PC-3 (cell line): ENCODE results near the gene AIG1. TPM values are rescaled to one million over a fixed set of nuclear protein-coding genes. Genes with fewer than 3 reads are reported as not detected.
A peak's percentile ranks its signal among the peaks of the same experiment; 100 is the strongest.

Experiments used
- ATAC-seq: fragments of 200-7000 bp; cut with Tn5 transposase; 2 replicates; pipeline ENCODE4 v1.9.1; 2020; ENCODE audit warnings: mild to moderate bottlenecking, moderate library complexity
- BruUV-seq: library from RNA; stranded (reverse); fragments of 400-500 nt; replicated peaks from 2 replicates; lab custom pipeline; 2021; lab: Mats Ljungman, UMichigan
- CTCF ChIA-PET: fragments of 300-600 bp; sonication (Branson Sonifier 250); formaldehyde crosslinking; loops from one replicate; lab custom pipeline; 2022; ENCODE audit warnings: antibody characterized with exemption; lab: Charles Lee
- POLR2A ChIA-PET: fragments of 300-600 bp; sonication (Branson Sonifier 250); formaldehyde crosslinking; loops from one replicate; lab custom pipeline; 2022; ENCODE audit warnings: antibody characterized with exemption; ENCODE audit not compliant: unreplicated experiment; lab: Charles Lee
- DNase-seq: peaks from one replicate; pipeline ENCODE4 v3.0.0-alpha.2; 2015
- H2AFZ ChIP-seq: fragments of 300-600 bp; sonication (generic); 2 replicates; pipeline ENCODE4 v1.6.0; 2016; ENCODE audit warnings: antibody characterized with exemption, low read length
- H3F3A ChIP-seq: fragments of 300-600 bp; sonication (generic); one replicate; pipeline ENCODE4 v1.6.0; 2017; ENCODE audit warnings: antibody characterized with exemption, low read length, control low read depth, mild to moderate bottlenecking; ENCODE audit not compliant: unreplicated experiment
- H3K27ac ChIP-seq: fragments of 300-600 bp; sonication (generic); 2 replicates; pipeline ENCODE4 v1.5.1; 2016; ENCODE audit warnings: mild to moderate bottlenecking, low read length
- H3K27me3 ChIP-seq: fragments of 300-600 bp; sonication (generic); 2 replicates; pipeline ENCODE4 v1.6.1; 2016; ENCODE audit warnings: low read length, mixed read lengths
- H3K36me3 ChIP-seq: fragments of 300-600 bp; sonication (generic); 2 replicates; pipeline ENCODE4 v1.6.1; 2016; ENCODE audit warnings: low read depth, mixed run types, low read length, mixed read lengths
- H3K4me1 ChIP-seq: fragments of 300-600 bp; sonication (generic); 2 replicates; pipeline ENCODE4 v1.5.1; 2016; ENCODE audit warnings: low read length; ENCODE audit not compliant: insufficient read depth
- H3K4me2 ChIP-seq: fragments of 300-600 bp; sonication (generic); 2 replicates; pipeline ENCODE4 v1.6.0; 2016; ENCODE audit warnings: low read length
- H3K4me3 ChIP-seq: fragments of 300-600 bp; sonication (generic); 2 replicates; pipeline ENCODE4 v1.5.1; 2016; ENCODE audit warnings: mild to moderate bottlenecking, low read length, mixed read lengths
- H3K79me2 ChIP-seq: fragments of 300-600 bp; sonication (generic); 2 replicates; pipeline ENCODE4 v1.6.1; 2017; ENCODE audit warnings: low read length, mixed read lengths
- H3K9ac ChIP-seq: fragments of 300-600 bp; sonication (generic); 2 replicates; pipeline ENCODE4 v1.6.0; 2016; ENCODE audit warnings: mild to moderate bottlenecking, low read length
- H3K9me2 ChIP-seq: fragments of 300-600 bp; sonication (generic); replicated peaks from 2 replicates; pipeline ENCODE4 v1.6.1; 2016; ENCODE audit warnings: mixed run types, low read length, mixed read lengths
- H3K9me3 ChIP-seq: fragments of 300-600 bp; sonication (generic); 2 replicates; pipeline ENCODE4 v1.6.1; 2016; ENCODE audit warnings: low read length, mixed read lengths
- H4K20me1 ChIP-seq: fragments of 300-600 bp; sonication (generic); 2 replicates; pipeline ENCODE4 v1.6.1; 2016; ENCODE audit warnings: low read length, mixed read lengths
- EZH2 ChIP-seq: fragments of 300-600 bp; sonication (generic); IDR thresholded peaks from one replicate; pipeline ENCODE4 v1.6.1; 2017; ENCODE audit warnings: antibody characterized with exemption, mild to moderate bottlenecking, low read length; ENCODE audit not compliant: unreplicated experiment
- EZH2phosphoT487 ChIP-seq: fragments of 300-600 bp; sonication (generic); IDR thresholded peaks from 2 replicates; pipeline ENCODE4 v1.6.1; 2018; ENCODE audit warnings: mild to moderate bottlenecking, antibody characterized with exemption, low read length, borderline replicate concordance
- intact Hi-C: fragments of 100-400 bp; cut with micrococcal nuclease; formaldehyde crosslinking; loops from 2 replicates; pipeline ENCODE4 v1.9.0; 2023
- total RNA-seq: library from RNA; depleted of rRNA; stranded (reverse); fragments of >200 nt; gene quantifications from 2 replicates; pipeline ENCODE4 v1.2.3, GENCODE V29; 2014
- TF ChIP-seq, protein P1 (sequence below): fragments of 300-600 bp; sonication (generic); conservative IDR thresholded peaks from 2 replicates; pipeline ENCODE4 v1.5.1; 2017; ENCODE audit warnings: antibody characterized with exemption, low read depth, mild to moderate bottlenecking, low read length

Gene AIG1
- total RNA-seq, 1 experiment from 2014 or later: 32.7 TPM

- Histone ChIP-seq H3K4me2 (no peak overlapping the region), H3K36me3 (no peaks in the 10 kb centered on the region), H3K9me2 (no peaks in the 10 kb centered on the region), H2AFZ (no peak overlapping the region), H3F3A (no peaks in the 10 kb centered on the region), H3K9ac (no peak overlapping the region), H3K27ac (peak overlapping the region; percentile 50), H3K27me3 (no peaks in the 10 kb centered on the region), H3K4me3 (no peak overlapping the region), H3K79me2 (no peaks in the 10 kb centered on the region), H4K20me1 (no peaks in the 10 kb centered on the region), H3K9me3 (no peaks in the 10 kb centered on the region), H3K4me1 (peaks cover 20% of the 10 kb centered on the region)
- TF ChIP-seq EZH2phosphoT487 (no peak), EZH2 (no peak)
- TF ChIP-seq, protein P1, sequence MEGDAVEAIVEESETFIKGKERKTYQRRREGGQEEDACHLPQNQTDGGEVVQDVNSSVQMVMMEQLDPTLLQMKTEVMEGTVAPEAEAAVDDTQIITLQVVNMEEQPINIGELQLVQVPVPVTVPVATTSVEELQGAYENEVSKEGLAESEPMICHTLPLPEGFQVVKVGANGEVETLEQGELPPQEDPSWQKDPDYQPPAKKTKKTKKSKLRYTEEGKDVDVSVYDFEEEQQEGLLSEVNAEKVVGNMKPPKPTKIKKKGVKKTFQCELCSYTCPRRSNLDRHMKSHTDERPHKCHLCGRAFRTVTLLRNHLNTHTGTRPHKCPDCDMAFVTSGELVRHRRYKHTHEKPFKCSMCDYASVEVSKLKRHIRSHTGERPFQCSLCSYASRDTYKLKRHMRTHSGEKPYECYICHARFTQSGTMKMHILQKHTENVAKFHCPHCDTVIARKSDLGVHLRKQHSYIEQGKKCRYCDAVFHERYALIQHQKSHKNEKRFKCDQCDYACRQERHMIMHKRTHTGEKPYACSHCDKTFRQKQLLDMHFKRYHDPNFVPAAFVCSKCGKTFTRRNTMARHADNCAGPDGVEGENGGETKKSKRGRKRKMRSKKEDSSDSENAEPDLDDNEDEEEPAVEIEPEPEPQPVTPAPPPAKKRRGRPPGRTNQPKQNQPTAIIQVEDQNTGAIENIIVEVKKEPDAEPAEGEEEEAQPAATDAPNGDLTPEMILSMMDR: no peak
- ATAC-seq: peak; percentile 86
- peak; percentile 44 for DNase-seq
- BruUV-seq: no TSS peak
- ChIA-PET POLR2A (interaction anchor here (0.6 kb wide), 2 partner anchors 147 to 291 kb away, joined by 3 read pairs; no protein-coding TSS in a partner anchor), CTCF (no interaction called here)
- intact Hi-C loops: loop anchor here (10.0 kb wide), 1 partner anchor 99 kb away; no protein-coding TSS in a partner anchor
Measured at GRCh38 chr6:143236151-143236798, 175.6 kb downstream of the AIG1 start.

DNA sequence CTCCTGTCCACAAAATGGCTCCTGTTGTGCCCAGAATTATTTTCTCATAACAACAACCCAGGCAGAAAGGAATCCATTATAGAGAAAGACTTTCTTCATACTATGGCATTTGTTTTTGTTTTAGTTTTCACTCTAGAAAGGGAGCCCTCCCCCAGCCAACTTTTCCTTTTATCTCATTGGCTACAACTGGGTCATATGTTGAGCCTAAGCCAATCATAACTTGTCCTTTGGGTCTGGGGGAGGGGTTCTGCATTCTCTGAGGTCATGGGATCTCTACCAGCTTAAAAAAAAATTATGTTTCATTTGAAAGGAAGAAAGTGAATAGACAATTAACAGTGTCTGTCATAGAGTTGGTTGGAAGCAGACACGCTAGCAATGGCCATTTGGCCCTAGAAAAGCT, 177.6 kb downstream of the AIG1 start:
- H3K36me3 ChIP-seq: no peaks in the 10 kb centered on the region
- H3K4me3 ChIP-seq: no peak overlapping the region
- ChIA-PET POLR2A (no interaction called here), CTCF (no interaction called here)
- no peak for TF ChIP-seq EZH2
- TF ChIP-seq, protein P1: no peak
- TF ChIP-seq EZH2phosphoT487: no peak
- no peak overlapping the region for H3K4me2 ChIP-seq
- H3F3A ChIP-seq: no peaks in the 10 kb centered on the region
- no peaks in the 10 kb centered on the region for H3K79me2 ChIP-seq
- ATAC-seq (no peak), DNase-seq (no peak)
- H4K20me1 ChIP-seq: no peaks in the 10 kb centered on the region
- no peak overlapping the region for H2AFZ ChIP-seq
- no peaks in the 10 kb centered on the region for H3K27me3 ChIP-seq
- intact Hi-C loops: loop anchor here (10.0 kb wide), 1 partner anchor 96 kb away; no protein-coding TSS in a partner anchor
- H3K9ac ChIP-seq: no peak overlapping the region
- H3K9me3 ChIP-seq: no peaks in the 10 kb centered on the region
- BruUV-seq: no TSS peak
- no peaks in the 10 kb centered on the region for H3K9me2 ChIP-seq
- no peak overlapping the region for H3K27ac ChIP-seq
- peaks cover 20% of the 10 kb centered on the region for H3K4me1 ChIP-seq

DNA sequence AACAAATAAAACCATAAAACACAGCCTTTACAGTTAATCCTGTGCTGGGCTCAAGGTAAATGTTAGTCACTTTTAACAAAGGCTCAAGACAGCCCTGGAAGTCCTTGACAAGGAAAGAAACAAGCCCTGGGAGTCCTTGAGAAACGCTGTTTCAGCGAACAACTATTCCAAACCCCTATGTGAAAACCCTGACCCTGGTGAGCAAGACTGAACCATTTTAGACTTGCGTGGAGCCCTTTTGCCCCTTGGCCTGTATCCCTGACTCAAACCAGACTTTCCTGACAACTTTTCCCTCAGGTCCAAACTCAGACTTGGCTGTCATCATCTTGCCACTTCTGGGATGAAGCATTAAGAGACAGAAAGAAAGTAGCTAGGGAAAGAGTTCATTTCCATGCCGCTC, 180.4 kb downstream of the AIG1 start:
- peaks cover 7% of the 10 kb centered on the region for H3K4me1 ChIP-seq
- H4K20me1 ChIP-seq: no peaks in the 10 kb centered on the region
- no TSS peak for BruUV-seq
- H3K36me3 ChIP-seq: no peaks in the 10 kb centered on the region
- H2AFZ ChIP-seq: no peak overlapping the region
- no peak overlapping the region for H3K4me2 ChIP-seq
- no peak overlapping the region for H3K4me3 ChIP-seq
- ChIA-PET CTCF (no interaction called here), POLR2A (no interaction called here)
- no peak for DNase-seq
- no peak overlapping the region for H3K27ac ChIP-seq
- H3K27me3 ChIP-seq: no peaks in the 10 kb centered on the region
- H3F3A ChIP-seq: no peaks in the 10 kb centered on the region
- no peak overlapping the region for H3K9ac ChIP-seq
- no peaks in the 10 kb centered on the region for H3K9me2 ChIP-seq
- no peaks in the 10 kb centered on the region for H3K79me2 ChIP-seq
- intact Hi-C loops: no loop called here
- no peak for ATAC-seq
- H3K9me3 ChIP-seq: no peaks in the 10 kb centered on the region
- no peak for TF ChIP-seq EZH2phosphoT487
- TF ChIP-seq, protein P1: no peak
- TF ChIP-seq EZH2: no peak
